ENCODE data around the gene DPEP2.

- TF ChIP-seq CTCF (conservative IDR thresholded peaks at IDR 0.05; ENCODE audit: low read length) (no peak), EZH2phosphoT487 (IDR thresholded peaks at IDR 0.05; ENCODE audit: borderline replicate concordance) (no peak)
These were observed 23.6 kb upstream of the DPEP2 start, which contains the start of the genes DDX28 and DUS2 for GRCh38 chr16:68022728-68023537.

Data from Loucy (cell line).